OCI-LY3 (cell line): ENCODE measurements around the gene CEMIP.

Experiments
- H2AFZ ChIP-seq: fragments of 200-600, 300-600 bp; shearing (Covaris generic); 2 replicates; pipeline ENCODE4 v1.6.0; 2014; ENCODE audit warnings: antibody characterized with exemption, low read depth, low read length
- H3K27ac ChIP-seq: fragments of 200-600, 300-600 bp; sonication (generic); 2 replicates; pipeline ENCODE4 v1.5.1; 2014; ENCODE audit warnings: mild to moderate bottlenecking, low read length, moderate library complexity, mixed read lengths
- H3K27me3 ChIP-seq: fragments of 200-600, 300-600 bp; sonication (generic); 2 replicates; pipeline ENCODE4 v1.6.1; 2014; ENCODE audit warnings: low read depth, low read length, mixed read lengths
- H3K36me3 ChIP-seq: fragments of 200-600, 300-600 bp; sonication (generic); replicated peaks from 2 replicates; pipeline ENCODE3; 2014; ENCODE audit warnings: low read depth, low read length, mixed read lengths
- H3K4me1 ChIP-seq: fragments of 300-600, 200-600 bp; sonication (generic); 2 replicates; pipeline ENCODE4 v1.6.1; 2014; ENCODE audit warnings: low read length, mixed read lengths
- H3K4me2 ChIP-seq: fragments of 200-600, 300-600 bp; sonication (generic); 2 replicates; pipeline ENCODE4 v1.6.1; 2014; ENCODE audit warnings: low read length, mixed read lengths
- H3K4me3 ChIP-seq: fragments of 300-600, 200-600 bp; sonication (generic); 2 replicates; pipeline ENCODE4 v1.5.1; 2014; ENCODE audit warnings: antibody characterized with exemption, mild to moderate bottlenecking, low read length, moderate library complexity
- H3K79me2 ChIP-seq: fragments of 300-600, 200-600 bp; shearing (Covaris generic); 2 replicates; pipeline ENCODE4 v1.6.1; 2014; ENCODE audit warnings: mild to moderate bottlenecking, low read length, mixed read lengths
- H3K9ac ChIP-seq: fragments of 300-600, 200-600 bp; shearing (Covaris generic); 2 replicates; pipeline ENCODE4 v1.6.0; 2014; ENCODE audit warnings: mild to moderate bottlenecking, low read length, moderate library complexity
- H3K9me3 ChIP-seq: fragments of 200-600, 300-600 bp; shearing (Covaris generic); 2 replicates; pipeline ENCODE4 v1.6.1; 2014; ENCODE audit warnings: low read length, mixed read lengths; ENCODE audit not compliant: insufficient read depth
- H4K20me1 ChIP-seq: fragments of 200-600, 300-600 bp; sonication (generic); 2 replicates; pipeline ENCODE4 v1.6.1; 2016; ENCODE audit warnings: low read length, mixed read lengths; ENCODE audit not compliant: insufficient read depth
- EZH2phosphoT487 ChIP-seq: fragments of 200-600 bp; shearing (Covaris generic); IDR thresholded peaks from 2 replicates; pipeline ENCODE4 v1.6.1; 2018; ENCODE audit warnings: antibody characterized with exemption, mixed run types, low read depth
- TF ChIP-seq, protein P1 (sequence below): fragments of 200-600, 300-600 bp; sonication (generic); IDR thresholded peaks from 2 replicates; pipeline ENCODE4 v1.5.1; 2014; ENCODE audit warnings: antibody characterized with exemption, low read length, low read depth

Gene CEMIP

DNA sequence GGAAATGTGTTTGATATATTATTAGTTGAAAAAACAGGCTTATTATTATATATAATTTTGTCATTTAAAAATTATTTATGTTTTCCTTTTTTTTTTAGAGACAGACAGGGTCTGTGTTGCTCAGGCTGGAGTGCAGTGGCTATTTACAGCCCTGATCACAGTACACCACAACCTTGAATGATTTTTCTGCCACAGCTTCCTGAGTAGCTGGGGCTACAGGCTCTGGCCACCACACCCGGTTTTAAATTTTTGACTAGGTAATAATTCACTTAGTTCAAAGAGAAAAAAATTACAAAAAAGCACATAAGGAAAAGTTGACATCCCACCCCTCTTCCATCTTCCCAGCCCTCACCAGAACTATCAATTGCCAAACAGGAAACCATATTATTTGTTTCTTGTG, 4.7 kb upstream of the CEMIP start:
- Histone ChIP-seq H3K4me3 (no peak overlapping the region), H3K36me3 (no peaks in the 10 kb centered on the region), H3K4me2 (no peak overlapping the region), H3K4me1 (peaks cover 8% of the 10 kb centered on the region), H3K9ac (no peak overlapping the region), H3K79me2 (no peaks in the 10 kb centered on the region), H4K20me1 (no peaks in the 10 kb centered on the region), H3K27me3 (no peaks in the 10 kb centered on the region; the same call in 1 of the 2 replicates), H3K27ac (no peak overlapping the region), H3K9me3 (no peaks in the 10 kb centered on the region), H2AFZ (no peak overlapping the region)
- no peak for TF ChIP-seq EZH2phosphoT487
- TF ChIP-seq, protein P1, sequence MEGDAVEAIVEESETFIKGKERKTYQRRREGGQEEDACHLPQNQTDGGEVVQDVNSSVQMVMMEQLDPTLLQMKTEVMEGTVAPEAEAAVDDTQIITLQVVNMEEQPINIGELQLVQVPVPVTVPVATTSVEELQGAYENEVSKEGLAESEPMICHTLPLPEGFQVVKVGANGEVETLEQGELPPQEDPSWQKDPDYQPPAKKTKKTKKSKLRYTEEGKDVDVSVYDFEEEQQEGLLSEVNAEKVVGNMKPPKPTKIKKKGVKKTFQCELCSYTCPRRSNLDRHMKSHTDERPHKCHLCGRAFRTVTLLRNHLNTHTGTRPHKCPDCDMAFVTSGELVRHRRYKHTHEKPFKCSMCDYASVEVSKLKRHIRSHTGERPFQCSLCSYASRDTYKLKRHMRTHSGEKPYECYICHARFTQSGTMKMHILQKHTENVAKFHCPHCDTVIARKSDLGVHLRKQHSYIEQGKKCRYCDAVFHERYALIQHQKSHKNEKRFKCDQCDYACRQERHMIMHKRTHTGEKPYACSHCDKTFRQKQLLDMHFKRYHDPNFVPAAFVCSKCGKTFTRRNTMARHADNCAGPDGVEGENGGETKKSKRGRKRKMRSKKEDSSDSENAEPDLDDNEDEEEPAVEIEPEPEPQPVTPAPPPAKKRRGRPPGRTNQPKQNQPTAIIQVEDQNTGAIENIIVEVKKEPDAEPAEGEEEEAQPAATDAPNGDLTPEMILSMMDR, result no peak

DNA sequence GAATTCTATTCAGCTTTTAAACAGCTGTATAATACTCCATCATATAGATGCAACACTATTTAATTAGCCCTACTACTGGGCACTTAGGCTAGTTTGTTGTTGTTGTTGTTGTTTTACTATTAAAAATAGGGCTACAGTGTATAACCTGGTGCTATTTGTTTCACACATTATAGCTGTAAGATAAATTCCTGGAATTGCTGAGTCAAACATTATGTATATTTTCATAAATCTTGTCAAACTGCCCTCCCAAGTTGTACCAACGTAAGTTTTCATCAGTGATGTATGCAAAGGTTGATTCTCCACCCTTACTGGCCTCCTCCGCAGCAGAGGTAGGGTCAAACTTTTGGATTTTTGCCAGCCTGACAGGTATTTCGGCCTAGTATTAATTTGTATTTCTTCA, 3.8 kb upstream of the CEMIP start:
- peaks cover 8% of the 10 kb centered on the region for H3K4me1 ChIP-seq
- H3K9me3 ChIP-seq, result no peaks in the 10 kb centered on the region
- no peaks in the 10 kb centered on the region; the same call in 1 of the 2 replicates for H3K27me3 ChIP-seq
- H2AFZ ChIP-seq, result no peak overlapping the region
- no peak overlapping the region for H3K4me2 ChIP-seq
- no peak for TF ChIP-seq EZH2phosphoT487
- TF ChIP-seq, protein P1, result no peak
- H3K36me3 ChIP-seq, result no peaks in the 10 kb centered on the region
- no peak overlapping the region for H3K4me3 ChIP-seq
- no peak overlapping the region for H3K9ac ChIP-seq
- no peaks in the 10 kb centered on the region for H4K20me1 ChIP-seq
- H3K27ac ChIP-seq, result no peak overlapping the region
- H3K79me2 ChIP-seq, result no peaks in the 10 kb centered on the region

DNA sequence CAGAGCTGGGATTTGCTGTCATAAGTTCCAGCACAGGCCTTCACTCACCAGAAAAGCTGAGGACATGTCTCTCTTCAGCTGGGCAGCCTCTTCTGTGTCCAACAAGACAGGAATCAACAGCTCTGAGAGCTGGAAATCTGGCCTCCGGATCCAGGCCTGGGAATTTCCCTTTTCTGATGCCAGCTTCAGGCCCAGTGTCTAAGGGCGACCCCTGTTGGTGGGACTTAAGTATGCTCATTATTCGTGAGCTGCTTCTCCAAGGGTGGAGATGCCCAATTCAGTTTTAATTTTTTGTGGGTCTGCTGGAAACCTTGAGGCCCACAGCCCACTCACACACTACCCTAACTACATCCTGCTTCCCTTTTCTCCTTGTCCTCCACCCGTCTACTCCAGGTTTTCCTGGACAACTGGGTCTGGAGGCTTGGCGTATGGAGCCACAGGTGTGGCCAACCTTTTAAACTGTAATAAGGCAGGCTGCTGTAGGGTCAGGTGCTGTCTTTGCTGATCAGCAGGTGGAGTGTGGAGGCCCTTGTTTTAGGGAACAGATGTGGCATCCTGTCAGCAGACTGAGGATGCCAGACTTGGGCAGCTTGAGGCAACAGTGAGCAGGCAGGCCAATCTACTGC, 2.6 kb upstream of the CEMIP start:
- Histone ChIP-seq H3K9me3 (no peaks in the 10 kb centered on the region), H3K79me2 (no peaks in the 10 kb centered on the region), H3K27ac (no peak overlapping the region), H4K20me1 (no peaks in the 10 kb centered on the region), H3K4me2 (peak overlapping the region; percentile 53), H3K4me3 (peak overlapping the region; percentile 22), H3K36me3 (no peaks in the 10 kb centered on the region), H3K27me3 (no peaks in the 10 kb centered on the region; the same call in 1 of the 2 replicates), H2AFZ (peak overlapping the region; percentile 87), H3K4me1 (peaks cover 8% of the 10 kb centered on the region), H3K9ac (peak overlapping the region; percentile 41)
- TF ChIP-seq EZH2phosphoT487, result no peak
- TF ChIP-seq, protein P1, result peak; percentile 95

DNA sequence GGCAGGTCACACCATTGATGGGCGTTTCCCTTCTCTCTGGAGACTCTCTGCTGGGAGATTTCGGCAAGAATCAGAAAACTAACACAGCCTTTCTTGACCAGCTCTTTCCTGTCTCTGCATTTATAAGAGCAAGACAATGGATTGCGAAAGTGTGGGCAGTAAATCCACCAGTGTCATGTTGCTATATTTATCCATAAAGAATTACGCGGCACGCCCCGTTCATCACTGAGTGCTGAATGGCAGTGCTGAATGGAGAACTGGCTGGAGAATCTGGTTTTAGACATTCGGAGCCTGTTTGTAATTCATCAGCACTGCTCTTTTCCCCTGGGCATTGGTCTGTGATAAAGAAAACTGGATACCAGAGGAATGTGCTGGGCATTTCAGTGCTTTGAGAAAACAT, 2.0 kb upstream of the CEMIP start:
- Histone ChIP-seq H4K20me1 (no peaks in the 10 kb centered on the region), H3K4me3 (no peak overlapping the region), H3K27ac (no peak overlapping the region), H3K79me2 (no peaks in the 10 kb centered on the region), H3K4me1 (peaks cover 8% of the 10 kb centered on the region), H3K9me3 (no peaks in the 10 kb centered on the region), H3K36me3 (no peaks in the 10 kb centered on the region), H3K27me3 (no peaks in the 10 kb centered on the region; the same call in 1 of the 2 replicates), H3K4me2 (no peak overlapping the region), H2AFZ (no peak overlapping the region), H3K9ac (no peak overlapping the region)
- TF ChIP-seq, protein P1, result no peak
- TF ChIP-seq EZH2phosphoT487, result no peak
